Fibroblast of upper back skin (primary cell): ENCODE results near the gene DOCK2.

Source experiments
- DNase-seq: peaks from one replicate; pipeline ENCODE4 v3.0.0-alpha.2; 2013

DOCK2 gene

GRCh38 chr5:169911448-169912212 is 274.6 kb downstream of the DOCK2 start:
- DNase-seq: no peak

DNA sequence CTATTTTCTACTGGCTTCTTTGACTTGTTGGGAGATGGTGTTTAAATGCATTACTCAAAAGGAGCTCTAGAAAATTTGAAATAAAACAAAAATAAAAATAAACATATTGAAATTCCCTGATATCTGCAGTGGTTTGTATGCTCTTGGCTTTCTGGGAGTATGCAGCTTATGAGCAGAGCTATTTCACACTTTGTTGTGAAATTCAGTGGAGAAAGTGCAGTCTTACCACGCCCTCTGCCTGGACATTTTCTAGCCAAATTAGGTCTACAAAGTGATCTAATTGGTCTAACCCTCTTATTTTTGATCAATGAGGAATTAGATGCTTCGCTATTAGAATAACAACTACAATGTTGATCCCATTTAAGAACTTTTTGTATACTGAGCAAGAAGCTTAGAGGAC is 276.4 kb downstream of the DOCK2 start:
- no peak for DNase-seq

- peak; percentile 72 for DNase-seq
Measured at GRCh38 chr5:169914766-169915165, 277.7 kb downstream of the DOCK2 start.

DNA sequence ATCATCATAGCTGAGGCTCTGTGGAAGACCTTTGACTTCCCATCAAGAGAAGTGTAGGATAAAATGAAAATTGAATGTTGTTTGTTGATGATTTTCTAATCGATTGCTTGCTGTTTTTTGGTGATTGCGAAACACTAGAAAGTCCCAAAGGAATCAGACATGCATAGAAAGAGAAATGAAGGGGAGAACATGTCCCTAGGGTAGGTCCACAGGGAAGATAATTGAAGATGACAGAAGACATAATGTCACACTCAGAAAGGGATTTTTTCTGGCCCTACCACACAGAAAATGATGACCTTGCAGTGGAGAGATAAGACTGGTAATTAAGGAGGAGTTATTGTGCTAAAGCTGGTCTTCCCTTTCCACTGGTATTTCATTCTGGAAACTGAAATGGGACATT is 280.4 kb downstream of the DOCK2 start:
- DNase-seq: no peak

GRCh38 chr5:169918228-169918627 is 281.2 kb downstream of the DOCK2 start:
- DNase-seq: peak; percentile 48

GRCh38 chr5:169920474-169920873 is 283.4 kb downstream of the DOCK2 start:
- DNase-seq: no peak

- no peak for DNase-seq
Measured at GRCh38 chr5:169921384-169921783, 284.3 kb downstream of the DOCK2 start.

DNA sequence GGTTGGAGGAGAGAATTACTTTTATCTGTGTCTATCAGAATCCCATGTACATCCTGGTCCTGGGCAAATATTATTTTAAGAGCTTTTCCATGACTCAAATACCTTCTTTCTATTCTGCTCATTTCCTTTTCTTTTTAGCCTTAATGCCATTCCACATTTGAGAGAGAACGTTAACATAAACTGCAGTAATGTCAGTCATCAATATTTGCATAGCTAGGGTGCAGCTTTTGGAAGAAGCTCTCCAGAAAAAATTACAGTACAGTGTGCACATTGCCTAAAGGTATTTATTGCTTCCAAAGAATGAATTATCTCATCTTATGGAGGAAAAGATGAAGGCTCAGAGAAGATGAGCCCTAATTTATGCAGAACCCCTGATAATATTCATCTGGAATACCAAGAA is 284.9 kb downstream of the DOCK2 start:
- no peak for DNase-seq

DNA sequence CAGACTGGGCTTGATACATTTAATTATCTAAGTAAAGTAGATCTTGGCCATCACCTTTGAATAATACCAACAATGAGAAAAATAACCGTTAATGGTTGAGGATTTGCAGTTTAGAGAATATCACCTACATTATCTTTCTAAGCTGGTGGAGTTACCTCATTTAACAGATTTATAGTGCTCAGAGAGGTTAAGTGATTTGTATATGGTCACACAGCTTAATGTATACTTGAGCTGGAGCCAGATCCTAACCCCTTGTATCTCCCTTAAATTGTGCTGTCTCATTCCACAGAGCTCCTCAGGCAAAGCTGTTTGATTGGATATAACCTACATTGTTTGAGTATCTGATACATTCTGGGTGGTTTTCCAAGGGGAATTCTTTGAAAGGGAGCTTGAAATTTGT is 285.4 kb downstream of the DOCK2 start:
- no peak for DNase-seq

DNA sequence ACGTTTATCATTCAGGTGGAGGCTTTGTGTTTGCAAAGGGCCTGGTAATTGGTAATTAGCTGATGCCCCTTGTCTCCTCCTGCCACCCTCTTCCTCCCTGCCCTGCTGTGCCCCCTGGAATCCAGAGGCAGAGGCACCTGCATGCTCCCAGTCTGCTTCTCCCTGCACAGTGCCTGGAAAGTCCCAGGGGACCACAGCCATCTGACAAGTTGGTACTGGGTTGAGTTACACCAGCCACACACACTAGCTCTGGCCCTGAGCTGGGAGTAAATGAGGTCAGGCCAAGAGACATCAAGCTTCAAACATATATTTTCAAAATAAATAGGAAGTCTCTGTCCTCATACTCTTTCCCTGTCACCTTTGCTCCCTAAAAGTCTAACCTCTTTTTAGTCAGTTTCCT is 286.9 kb downstream of the DOCK2 start:
- DNase-seq: no peak

DNA sequence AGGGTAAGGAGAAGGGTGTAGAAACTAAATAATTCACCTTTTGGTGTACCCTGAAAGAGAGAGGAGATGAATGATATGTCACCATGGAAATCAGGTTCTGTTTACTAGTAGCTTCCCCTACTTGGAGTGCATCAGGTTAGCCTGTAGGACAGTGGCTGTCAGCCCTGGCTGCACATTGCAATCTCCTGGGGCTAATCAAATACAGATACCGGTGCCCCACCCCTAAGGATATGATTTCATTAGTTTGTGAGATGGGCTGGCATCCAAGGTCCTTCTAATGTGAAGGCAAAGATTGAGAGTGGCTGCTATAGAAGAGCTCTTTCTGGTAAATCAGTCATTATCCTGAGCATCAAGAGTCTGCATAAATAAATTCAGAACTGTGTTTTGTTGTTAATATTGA is 296.1 kb downstream of the DOCK2 start:
- DNase-seq: no peak

DNA sequence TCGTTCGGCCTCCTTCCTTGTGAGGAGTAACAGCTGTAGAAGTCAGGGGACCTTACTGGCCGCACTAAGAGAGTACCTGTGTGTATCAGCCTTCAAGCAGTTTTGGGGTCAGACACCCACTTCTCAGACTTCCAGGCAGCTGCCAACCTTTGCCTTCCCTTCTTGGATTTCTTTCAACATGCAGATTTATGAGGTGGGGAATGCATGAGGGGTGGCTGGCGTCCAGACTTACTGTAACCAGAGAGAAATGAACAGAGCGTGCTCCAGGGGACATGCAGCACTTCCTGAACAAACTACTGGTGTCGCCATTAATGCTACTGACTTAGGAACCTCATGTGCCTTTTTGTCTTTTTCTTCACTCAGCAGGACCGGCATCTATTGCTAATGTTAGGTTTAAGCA is 296.5 kb downstream of the DOCK2 start:
- DNase-seq: peak; percentile 40

DNA sequence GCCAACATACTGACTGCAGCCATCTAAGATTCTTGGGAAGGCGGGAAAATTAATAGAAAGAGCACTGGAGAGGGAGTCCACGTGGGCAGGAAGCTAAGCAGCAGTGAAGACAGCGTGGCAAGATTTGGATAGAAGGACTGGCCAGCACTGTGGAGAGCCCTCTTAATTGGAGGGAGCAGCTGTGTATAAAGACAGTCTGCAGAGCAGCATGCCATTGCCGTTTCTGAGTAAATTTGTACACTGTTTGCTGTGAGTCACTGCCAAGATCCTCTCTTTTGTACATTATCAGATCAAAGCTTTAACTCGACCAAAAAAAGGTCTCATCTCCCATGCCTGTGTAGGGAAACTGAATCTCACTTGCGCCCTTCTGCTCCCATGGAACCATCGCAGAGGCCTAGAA is 297.9 kb downstream of the DOCK2 start:
- peak; percentile 23 for DNase-seq

- no peak for DNase-seq
Measured at GRCh38 chr5:169935762-169936161, 298.7 kb downstream of the DOCK2 start.

GRCh38 chr5:169938439-169938838 is 301.4 kb downstream of the DOCK2 start:
- no peak for DNase-seq

- no peak for DNase-seq
Measured at GRCh38 chr5:169939731-169940130, 302.7 kb downstream of the DOCK2 start.

DNA sequence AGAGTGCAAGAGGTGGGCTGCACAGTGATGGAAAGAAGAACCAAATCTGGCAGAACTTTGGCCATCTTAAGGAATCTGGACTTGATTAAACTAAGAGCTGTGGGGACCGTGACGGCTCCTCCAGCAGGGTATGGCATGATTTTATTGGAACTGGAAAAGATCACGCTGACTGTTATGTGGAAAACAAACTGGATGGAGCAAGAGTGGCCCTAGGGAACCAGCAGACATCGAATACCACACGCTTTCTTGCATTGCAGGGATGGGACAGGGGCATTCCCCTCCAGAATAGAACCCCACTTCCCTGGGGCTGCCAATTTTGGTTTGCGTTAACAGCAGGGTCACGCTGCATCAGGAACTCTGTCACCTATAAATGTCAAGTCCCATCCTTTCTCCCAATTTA is 304.5 kb downstream of the DOCK2 start:
- DNase-seq: no peak

GRCh38 chr5:169942181-169942580 is 305.1 kb downstream of the DOCK2 start:
- DNase-seq: peak; percentile 54

DNA sequence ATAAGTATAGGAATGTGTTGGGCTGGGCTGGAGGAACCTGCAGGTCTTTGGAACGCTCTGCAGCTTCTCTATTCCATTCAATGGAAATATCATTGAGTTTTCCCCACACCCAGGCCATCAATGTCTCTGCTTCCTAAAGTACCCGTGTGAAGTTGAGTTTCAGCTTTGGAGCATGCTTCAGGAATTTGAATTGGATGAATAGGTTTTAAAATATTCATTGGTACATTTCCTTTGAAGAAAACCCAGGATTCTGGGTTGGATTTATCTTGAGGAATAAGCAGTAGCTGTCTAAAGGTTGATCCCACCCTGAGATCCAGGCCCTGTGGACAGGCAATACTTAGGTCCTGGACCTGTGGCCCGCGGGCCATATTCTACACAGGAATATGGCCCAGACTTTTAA is 306.0 kb downstream of the DOCK2 start:
- peak; percentile 50 for DNase-seq

GRCh38 chr5:169944115-169944514 is 307.0 kb downstream of the DOCK2 start:
- no peak for DNase-seq

DNA sequence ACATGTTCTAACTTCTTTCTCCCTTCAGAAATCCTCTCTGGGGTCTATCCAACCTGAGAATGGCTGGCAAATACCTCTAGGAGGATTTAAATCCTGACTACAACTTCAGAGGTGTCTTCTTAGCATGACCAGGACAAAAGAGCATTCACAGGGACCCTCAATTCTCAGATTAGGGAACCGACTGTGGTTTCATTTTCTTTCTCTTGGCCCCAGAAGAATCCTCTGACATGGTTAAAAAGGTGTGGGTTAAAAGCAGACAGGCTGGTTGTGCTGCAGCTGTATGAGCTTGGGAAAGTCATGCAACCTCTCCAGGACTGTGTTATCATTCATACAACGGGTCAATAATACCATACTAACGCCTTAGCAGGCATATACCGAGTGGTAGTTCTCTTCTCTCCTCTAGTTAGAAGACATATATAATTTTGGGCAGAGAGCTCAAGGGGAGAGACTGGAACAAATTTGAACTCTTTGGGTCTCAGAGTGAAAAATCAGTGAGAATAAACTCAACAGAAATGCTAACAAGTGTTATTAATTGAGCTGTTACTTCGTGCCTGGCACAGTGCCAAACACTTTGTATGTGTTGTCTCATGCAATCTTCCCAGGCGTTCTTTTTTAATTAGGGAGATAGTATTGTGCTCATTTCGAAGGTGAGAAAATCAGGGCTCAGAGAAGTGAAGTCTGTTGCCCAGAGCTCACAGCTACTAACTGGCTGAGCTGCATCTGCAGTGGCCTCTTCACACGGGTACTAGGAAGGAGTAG is 308.0 kb downstream of the DOCK2 start:
- DNase-seq: no peak

- DNase-seq: peak; percentile 90
Measured at GRCh38 chr5:169945831-169946261, 308.8 kb downstream of the DOCK2 start.

- peak; percentile 37 for DNase-seq
Measured at GRCh38 chr5:169946743-169947295, 309.7 kb downstream of the DOCK2 start.

DNA sequence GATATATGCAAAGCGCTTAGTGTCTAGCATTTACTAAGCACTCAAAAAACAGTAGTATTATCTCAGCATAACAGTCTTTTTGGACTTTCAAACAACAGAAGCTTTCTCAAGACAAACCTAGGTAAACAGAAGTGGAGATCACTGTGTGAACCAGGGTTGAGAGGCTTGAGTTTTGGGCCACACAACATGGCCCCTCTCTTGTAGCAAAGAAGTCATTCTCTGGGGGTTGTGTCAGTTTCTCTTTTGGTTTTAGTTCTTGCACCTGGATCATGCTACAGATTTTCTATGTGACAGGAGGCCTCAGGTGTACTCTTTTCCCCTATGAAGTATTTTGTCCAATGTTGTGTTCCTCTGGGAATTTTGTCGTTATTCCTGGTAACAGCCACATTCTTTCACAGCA is 313.3 kb downstream of the DOCK2 start:
- no peak for DNase-seq
